ENCODE results near the gene RABGAP1.

RABGAP1 gene

DNA sequence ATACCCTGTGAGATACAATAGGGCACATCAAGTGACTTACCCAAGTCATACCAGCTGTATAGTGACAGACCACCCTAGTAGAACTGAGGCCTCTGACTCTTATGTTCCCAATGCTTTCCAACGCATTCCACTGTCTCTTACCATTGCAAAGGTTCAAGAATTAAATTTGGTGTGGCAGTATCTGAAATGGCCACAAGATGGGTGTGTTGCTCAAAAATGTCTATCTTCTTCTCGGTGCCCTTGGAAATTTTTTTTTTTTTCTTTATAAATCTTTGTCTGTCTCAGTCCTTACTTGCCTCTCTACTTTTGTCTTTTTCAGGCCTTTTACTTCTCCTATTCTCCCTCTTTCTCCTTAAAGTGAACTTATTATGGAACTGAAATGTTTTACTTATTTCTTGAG, 141.0 kb downstream of the RABGAP1 start:
- peak in 1 of 3 experiments; percentile 2 for DNase-seq (ENCODE audit: low read depth in 3 of 3)

DNA sequence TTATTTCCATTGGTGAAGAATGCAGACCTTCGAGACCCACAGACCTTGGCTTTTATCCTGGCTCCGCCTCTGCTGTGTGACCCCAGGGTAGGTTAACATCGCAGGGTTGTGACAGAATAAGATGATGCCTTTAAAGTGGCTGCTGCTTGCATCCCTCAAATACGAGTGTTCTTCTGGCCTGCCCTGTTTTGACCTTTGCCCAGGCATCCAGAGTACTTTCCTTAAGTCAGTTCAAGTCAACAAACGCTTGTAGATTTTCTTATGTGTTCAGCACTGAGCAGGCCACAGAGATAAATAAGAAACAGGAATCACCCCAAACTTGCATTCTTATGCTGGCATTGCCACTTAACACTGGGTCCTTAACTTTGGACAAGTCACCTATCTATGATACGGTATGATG, 142.9 kb downstream of the RABGAP1 start:
- no peak for DNase-seq (ENCODE audit: low read depth in 3 of 3)

DNA sequence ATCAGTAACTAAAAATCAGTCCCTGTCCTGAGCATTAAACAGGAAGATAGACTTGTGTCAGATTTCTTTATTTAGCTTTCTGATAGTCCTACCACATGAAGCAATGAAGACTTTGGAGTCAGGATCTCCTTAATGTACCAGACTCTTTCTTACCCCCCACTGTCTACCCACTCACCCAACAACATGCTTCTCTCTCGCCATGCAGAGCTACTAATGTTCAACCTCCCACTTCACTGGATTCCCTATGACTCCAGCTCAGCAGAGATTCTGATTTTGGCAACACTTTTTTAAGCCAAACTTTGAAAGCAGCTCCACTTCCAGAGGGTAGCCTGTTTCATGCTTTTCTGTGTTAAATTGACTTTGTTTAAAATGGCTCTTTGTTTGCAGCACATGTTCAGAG, 143.4 kb downstream of the RABGAP1 start:
- DNase-seq (ENCODE audit: low read depth in 3 of 3) = no peak

DNA sequence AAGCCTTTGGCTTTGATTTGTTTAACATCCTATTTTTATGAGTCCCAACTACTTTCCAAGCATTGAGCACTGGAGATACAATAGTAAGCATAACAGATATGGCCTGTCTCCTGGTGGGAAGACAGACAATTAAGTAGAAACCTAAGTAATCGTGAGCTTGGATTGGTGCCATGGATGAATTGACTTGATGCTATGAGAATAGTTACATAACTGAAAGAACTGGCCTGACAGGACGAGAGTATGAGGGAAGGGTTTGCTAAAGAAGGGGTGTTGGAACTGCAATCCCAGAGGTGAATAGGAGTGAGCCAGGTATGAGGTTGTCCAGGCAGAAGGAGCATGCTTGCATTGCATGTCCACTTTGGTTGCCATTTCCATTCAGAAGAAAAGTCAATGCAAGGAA, 145.1 kb downstream of the RABGAP1 start:
- no peak for DNase-seq (ENCODE audit: low read depth in 3 of 3)

DNA sequence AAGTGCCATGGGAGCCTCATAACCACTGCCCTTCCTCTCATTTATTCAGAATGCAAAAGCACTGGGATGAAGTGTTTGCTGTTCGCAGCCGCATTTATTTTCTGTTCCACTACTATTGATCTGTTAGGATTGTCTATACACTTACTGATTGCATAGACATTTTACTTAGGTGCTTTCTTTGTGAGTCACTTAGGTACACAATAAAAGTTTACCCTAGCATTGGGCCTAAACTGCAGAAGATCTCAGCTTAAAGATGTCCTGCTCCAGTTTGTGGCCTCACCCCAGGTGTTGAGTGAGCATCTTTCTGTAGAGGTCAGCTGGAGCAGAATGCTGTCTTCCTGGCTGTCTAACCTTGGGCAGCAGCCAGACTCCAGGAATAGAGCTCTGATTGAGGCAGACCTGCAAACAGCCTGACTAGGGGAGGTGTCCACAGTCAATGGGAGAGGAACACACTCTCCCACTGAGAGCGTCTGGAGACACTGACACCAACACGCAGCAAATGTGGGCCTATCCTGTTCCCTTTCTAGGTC, 146.6 kb downstream of the RABGAP1 start:
- DNase-seq (ENCODE audit: low read depth in 3 of 3) = no peak

DNA sequence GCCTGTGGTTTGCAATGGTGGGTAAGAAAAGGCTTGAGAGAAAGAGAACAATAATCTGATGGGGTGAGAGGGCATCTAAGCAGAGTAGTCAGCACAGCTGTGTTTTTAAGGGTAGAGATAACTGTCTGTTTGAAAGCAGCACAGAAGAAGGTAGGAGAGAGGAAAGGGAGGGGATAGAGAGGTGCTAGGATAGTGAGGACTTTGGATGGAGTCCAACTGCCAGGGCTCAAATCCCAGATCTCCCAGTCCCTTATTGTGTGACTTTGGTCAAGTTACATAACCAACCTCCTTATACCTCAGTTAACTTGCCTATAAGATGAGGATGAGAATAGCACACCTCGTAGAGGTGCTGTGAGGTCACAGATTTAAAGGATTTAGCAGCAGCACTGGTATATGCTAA, 148.2 kb downstream of the RABGAP1 start:
- DNase-seq (ENCODE audit: low read depth in 3 of 3) = no peak

DNA sequence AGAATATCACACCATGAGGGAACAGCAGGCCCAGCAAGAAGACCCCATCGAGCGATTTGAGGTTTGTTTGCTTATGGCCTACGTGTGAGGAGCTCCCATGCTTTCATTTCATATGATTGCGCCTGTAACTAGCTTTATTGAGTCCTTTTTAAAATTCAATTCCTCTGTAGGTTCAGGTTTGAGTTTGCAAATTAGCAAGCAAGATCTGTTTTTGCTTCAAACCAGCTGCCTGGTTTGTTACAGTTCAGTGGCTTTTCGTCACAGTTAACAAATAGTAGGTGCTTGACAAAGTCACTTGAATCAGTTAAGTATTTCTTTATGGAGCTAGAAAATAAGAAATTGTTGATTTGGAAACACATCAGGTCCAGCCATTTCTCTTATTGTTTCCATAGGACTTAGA, 149.0 kb downstream of the RABGAP1 start:
- no peak for DNase-seq (ENCODE audit: low read depth in 3 of 3)

DNA sequence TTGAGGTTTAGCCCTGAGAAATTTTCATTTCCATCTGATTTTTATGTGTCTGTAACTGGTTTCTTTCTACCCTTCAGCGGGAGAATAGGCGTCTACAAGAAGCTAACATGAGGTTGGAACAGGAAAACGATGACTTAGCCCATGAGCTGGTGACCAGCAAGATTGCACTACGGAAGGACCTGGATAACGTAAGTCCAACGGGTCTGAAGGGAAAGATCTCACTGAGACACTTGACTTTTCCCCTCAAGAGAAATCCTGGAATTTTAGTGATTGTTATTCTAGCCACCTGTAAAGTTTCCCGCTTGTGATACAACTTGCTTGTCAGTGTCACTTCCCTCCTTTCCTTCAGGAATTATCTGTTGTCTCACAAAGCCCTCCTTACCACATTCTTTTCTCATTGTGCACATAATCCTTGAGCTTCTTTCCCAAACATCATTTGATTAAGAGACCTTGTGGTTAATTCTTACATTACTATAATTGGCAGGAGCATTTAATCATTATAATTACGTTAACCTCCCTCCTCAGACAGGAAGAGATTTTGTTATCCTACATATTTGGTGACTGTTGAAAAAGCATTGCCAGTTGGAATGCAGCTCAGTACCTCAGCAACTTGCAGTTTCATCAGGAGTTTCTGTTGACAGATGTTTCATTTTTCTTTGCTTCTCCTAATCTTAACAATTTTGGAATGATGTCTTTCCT, 149.5 kb downstream of the RABGAP1 start:
- no peak for DNase-seq (ENCODE audit: low read depth in 3 of 3)

DNA sequence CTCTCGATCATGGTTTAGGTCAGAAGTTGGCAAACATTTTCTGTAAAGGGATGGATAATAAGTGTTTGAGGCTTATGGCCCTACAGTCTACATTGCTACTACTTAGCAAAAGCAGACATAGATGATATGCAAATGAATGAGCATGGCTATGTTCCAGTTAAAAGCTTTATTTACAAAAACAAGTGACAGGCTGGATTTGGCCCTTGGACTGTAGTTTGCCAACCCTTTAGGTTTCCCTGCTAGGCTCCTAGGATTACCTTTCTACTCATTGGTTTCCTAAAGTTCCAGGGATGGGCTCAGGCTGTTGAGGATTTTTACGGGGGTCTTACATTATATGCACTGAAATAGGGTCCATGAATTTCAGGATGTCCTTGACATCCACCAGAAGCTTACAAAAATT, 150.1 kb downstream of the RABGAP1 start:
- no peak for DNase-seq (ENCODE audit: low read depth in 3 of 3)

DNA sequence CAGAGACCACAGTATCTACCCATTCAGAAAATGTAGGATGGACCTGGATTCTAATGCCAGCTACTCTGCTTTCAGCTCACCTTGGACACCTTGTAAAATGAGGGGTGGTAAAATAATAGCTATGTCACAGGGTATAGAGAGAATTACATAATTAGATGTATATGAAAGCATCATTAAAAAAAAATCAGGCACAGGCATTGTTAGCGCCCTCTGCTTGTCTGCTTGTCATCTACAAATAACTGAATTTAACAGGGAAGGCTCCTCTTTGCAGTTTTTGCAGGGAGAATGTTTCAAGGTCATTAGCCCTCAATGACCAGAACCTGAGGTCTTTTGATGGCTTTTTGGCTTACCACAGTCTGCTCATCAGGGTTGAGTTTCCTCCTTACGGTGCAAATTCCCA, 150.6 kb downstream of the RABGAP1 start:
- DNase-seq (ENCODE audit: low read depth in 3 of 3) = no peak

DNA sequence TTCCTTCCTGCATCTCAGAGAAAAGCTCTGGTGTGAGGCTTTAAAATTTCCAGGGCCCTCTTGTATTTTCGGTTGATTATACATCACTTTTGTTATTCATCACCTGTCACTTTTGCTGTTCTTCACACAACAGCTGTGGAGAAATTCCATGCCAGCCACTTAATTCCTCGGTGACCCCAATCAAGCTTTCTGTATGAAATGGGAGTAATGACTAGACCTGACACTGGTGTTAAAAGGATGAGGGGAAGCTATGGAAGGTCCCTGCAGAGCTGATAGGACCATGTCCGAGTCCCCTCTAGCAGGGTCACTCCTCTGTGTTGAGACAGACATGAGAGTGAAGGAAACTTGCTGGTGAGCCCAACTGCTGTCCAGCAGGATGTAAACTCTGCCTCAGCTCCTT, 152.3 kb downstream of the RABGAP1 start:
- DNase-seq (ENCODE audit: low read depth in 3 of 3) = no peak

DNA sequence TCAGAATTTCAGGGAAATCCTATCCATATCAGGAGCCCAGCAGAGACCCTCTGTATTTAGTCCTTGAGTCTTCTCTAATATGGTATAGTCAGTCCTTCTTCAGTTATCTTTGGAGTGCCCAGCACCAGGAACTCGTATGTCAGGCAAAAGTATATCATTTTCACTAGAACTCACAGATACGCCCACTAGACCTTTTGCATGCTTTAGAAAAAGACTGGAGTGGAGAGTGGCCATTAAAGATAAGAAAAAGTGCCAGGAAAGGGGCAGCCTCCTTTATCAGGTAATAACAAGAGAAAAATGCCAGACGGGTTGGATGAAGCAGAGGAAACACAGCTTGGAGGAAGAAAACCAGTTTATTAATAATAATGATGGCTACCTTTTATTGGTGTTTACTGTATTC, 156.2 kb downstream of the RABGAP1 start:
- DNase-seq (ENCODE audit: low read depth in 3 of 3) = no peak

DNA sequence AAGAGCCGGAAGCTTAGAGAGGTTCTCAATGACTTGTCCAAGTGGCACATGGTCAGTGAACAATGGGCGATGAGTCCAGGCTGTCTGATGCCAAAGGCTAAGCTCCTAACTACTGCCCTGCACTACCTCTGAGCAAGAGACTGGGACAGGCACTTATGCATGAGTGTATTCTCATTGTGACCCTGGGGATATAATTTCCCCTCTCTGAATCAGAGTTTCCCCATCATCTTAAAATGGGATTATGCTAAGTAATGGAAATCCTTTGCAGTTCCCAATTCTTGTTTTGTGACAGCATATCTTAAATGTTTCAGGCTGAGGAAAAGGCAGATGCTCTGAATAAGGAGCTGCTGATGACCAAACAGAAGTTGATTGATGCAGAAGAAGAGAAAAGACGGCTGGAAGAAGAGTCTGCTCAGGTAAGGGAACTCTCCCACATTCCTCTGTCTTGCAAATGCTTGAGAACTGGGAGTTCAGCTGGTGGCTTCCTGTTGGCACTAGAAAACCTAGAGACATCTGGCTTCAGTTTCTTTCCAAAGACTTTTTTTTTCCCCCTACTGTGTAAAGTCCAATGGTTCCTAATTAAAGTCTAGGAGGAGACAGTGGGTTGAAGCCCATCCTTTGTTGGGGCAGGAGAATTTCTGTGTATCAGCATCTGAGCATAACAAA, 156.7 kb downstream of the RABGAP1 start:
- no peak for DNase-seq (ENCODE audit: low read depth in 3 of 3)

DNA sequence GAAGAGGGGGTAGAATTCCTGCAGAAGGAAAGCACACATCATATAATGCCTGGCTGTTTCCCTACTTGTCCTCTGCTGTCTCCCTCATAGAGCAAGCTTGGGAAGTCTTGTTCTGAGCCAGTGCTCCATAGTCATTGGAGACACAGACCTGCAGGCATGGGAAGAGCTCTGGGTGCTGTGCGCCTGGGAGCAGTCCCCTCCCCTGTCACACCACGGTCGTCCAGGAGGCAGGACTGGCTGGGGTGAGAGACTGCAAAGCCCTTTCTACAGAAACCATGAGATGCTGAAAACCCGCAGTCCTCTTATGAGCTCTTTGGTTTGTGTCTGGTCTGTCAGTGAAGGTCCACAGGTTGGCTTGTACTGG, 157.3 kb downstream of the RABGAP1 start:
- DNase-seq (ENCODE audit: low read depth in 3 of 3) = no peak

DNA sequence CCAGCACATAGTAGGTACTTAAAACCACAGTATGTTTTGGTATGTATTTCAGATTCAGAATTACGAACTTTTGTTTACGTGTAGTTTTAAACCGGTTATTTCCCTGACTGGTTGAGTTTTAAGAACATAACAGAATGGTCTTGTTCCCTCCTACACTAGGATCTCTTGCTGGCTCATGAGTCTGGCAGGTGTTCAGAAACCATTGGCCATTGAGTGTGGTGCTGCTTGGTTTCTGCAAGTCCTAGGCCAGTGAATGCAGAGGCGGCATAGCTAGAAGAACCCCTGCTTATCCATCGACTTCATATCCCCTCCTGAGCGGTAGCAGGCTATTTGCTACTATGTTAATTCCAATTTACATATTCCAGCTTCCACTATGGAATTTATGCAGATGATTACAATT, 158.2 kb downstream of the RABGAP1 start:
- DNase-seq (ENCODE audit: low read depth in 3 of 3) = no peak

DNA sequence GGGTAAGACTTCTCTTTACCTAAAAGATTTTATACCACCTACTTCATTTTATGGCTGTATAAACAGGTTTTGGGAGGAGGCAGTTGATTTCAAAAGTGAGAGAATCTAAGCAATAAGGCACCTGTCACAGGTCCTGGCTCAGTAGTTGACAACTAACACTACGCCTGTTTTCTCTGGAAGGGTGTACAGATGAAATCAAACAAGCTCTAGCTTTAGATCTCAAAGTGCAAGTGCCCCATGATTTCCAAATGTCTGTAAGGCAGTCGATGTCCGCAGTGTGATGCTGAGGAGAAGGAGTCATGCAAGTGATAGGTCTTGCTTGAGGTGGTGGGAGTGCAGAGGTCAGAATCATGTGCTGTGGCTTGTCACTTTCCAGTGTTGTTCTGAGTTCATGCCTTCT, 158.7 kb downstream of the RABGAP1 start:
- no peak for DNase-seq (ENCODE audit: low read depth in 3 of 3)

DNA sequence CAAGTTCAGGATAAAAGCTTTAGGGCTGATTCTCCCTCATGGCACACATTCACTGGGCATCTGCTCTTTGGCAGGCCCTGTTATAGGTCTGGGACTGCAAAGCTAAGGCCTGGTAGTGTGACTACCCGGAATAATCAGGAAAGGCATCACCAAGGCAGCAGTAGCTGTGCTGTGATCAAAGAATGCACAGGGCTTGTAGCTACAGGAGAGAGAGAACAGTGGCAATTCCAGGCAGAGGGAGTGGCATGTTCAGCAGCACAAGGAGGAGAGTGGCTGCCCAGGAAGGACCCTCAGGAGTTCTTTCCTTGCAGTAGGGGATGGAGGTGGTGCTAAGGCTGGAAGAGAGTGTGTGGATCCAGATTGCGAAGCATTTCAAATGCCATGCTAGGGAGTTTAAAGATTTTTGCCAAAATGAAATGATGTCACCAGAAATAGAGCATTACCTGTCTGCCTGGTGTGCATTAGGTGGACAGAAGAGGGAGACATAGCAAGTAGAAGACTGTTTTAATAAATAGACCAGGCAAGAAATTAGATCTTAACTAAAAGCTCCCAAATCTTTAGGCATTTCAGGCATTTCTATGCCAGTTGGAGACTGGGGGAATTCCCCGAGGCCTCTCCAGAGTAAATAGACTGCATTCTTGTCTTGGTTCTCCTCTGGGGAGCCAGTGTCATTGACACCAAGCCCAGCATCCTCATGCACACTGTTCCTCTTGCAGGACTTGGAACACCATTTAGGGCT, 161.7 kb downstream of the RABGAP1 start:
- DNase-seq (ENCODE audit: low read depth in 3 of 3) = no peak

DNA sequence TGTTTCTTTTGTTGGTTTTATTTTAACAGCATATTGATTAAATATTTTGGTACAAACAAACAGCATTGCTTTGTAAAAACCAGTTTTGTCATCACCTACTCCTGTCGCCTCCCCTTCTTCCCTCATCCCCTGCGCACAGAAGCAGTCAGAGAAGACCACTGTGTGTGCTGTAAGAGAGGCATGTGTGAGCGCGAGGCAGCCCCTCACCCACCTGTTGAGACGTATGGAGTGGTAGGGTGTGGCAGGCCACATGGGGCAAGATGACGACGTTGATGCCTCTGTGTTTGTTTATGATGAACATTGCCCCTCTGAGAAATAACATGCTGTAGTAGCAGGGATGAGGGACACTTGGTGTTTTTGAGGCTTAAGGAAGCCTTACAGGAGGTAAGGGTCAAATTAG, 164.0 kb downstream of the RABGAP1 start:
- DNase-seq (ENCODE audit: low read depth in 3 of 3) = no peak

DNA sequence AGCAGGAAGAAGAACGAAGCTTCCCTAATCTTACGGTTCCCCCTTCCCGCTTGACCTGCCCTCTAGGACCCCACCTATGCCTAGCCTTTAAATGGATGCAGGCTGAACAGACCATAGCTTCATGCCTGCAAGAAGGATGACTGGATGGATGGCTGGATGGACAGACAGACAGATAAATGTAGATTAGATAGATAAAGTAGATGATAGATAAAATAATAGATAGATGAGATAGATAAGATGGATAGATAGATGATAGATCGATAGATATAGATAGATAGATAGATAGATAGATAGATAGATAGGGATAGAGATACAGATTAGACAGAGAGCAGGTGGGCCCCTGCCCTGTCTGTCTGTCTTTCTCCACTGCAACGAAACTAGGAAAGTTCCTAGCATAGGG, 164.7 kb downstream of the RABGAP1 start:
- no peak for DNase-seq (ENCODE audit: low read depth in 3 of 3)

DNA sequence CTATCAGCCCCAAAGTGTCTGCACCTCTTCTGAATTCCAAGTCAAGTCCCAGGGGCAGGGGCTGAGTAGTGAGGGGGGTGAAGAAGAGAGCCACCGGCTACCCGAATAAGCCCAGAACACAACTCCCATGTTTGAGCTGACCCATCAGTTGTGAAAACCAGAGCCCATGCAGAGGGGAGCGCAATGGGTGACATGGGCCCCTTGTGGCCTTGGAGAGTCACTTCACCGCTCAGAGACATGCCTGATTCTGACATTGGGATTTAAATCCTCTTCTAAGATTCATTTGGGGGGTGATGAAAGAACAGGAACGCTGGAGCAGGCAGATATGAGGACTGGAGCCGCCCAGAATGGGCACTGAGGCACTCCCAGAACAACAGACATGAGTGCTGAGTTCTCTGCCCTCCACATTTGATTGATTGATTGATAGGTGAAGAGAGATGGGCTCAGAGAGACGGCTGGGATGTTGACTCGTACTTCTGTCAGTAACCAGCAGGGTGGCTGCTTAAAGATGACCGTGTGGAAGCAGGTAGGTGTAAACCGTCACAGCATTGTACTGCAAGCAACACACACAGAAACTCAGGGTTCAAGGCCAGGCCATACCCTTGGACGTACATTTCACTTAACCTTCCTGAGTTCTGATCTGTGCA, 166.9 kb downstream of the RABGAP1 start:
- no peak for DNase-seq (ENCODE audit: low read depth in 3 of 3)

DNA sequence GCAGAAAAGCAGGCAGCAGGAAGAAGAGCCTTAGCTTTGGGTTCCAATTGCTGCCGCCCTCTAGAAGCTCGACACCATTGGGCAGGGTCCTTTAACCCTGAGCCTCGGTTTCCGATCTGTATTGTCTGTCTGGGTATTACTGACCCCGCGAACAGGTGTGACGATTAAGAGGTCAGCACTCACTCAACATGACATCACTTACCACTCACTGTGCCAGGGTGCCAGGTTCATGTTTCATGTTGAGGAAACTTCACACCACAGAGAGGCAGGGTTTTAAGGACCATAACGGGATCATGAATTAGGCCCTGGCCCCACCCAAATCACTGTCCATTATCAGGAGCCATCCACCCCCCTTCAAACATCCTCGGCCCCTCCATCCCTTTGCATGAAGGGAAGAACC, 168.2 kb downstream of the RABGAP1 start:
- DNase-seq (ENCODE audit: low read depth in 3 of 3) = no peak

DNA sequence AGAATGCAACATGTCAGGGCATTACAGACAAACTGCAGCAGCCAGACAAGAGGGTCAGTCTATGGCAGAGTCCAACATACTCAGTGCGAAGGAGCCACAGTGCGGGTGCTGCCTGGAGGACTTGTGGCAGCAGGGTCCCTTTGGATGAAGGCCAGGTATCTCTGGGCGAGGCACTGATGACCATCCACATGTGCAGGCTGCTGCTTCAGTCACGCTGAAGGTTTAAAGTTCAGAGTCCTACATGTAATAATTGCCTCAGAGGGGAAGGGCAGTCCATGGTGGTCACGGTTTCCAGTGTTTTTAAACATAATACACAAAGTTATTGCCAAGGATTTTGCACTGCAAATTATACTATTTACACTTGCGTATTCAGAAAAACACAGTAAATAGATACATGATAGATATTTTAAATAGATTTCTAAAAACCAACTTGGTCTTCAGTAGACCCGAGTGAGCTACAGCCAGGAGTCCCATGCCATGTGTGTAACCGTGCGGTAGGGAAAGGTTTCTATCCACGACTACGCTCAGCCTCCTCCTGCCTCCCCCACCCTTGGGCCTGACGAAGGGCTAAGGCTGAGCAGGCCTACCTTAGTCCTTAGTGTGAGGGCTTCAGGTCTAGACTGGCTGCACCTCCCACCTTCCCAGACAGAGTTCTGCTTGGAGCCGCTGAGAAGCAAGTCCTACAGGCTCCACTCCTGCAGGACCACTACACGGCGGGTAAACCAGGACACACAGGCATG, 168.9 kb downstream of the RABGAP1 start:
- no peak for DNase-seq (ENCODE audit: low read depth in 3 of 3)
